GM19351 (cell line): ENCODE results near the gene MEAK7.

Source experiments
- ATAC-seq: cut with Tn5 transposase; IDR thresholded peaks from one replicate; pipeline ENCODE4 v1.9.1; 2021; ENCODE audit warnings: mild to moderate bottlenecking, moderate library complexity; ENCODE audit not compliant: unreplicated experiment

Gene MEAK7

GRCh38 chr16:84504420-84505248, at the start of gene MEAK7:
MEAK7 (minus strand) TSS chr16:84504659; CDS start chr16:84498086, 6,573 bp downstream.
- ATAC-seq: peak; percentile 96

GRCh38 chr16:84553873-84554399, 49.5 kb upstream of the MEAK7 start:
- no peak for ATAC-seq

GRCh38 chr16:84552135-84552534, 47.7 kb upstream of the MEAK7 start:
- ATAC-seq: no peak

- ATAC-seq: no peak
Measured at GRCh38 chr16:84550096-84550495, 45.6 kb upstream of the MEAK7 start.

GRCh38 chr16:84548971-84549844, 44.7 kb upstream of the MEAK7 start:
- no peak for ATAC-seq

GRCh38 chr16:84548508-84548907, 44.0 kb upstream of the MEAK7 start:
- ATAC-seq: no peak

- no peak for ATAC-seq
Measured at GRCh38 chr16:84547546-84548061, 43.1 kb upstream of the MEAK7 start.

GRCh38 chr16:84546669-84547545, 42.4 kb upstream of the MEAK7 start:
- ATAC-seq: no peak

GRCh38 chr16:84545114-84545737, 40.8 kb upstream of the MEAK7 start:
- ATAC-seq: no peak

- ATAC-seq: no peak
Measured at GRCh38 chr16:84544031-84544773, 39.7 kb upstream of the MEAK7 start.

GRCh38 chr16:84543253-84543652, 38.8 kb upstream of the MEAK7 start:
- ATAC-seq: no peak

GRCh38 chr16:84541999-84542817, 37.7 kb upstream of the MEAK7 start:
- no peak for ATAC-seq

- ATAC-seq: no peak
Measured at GRCh38 chr16:84540194-84540593, 35.7 kb upstream of the MEAK7 start.

GRCh38 chr16:84538222-84538840, 33.9 kb upstream of the MEAK7 start:
- no peak for ATAC-seq

- no peak for ATAC-seq
Measured at GRCh38 chr16:84537491-84538151, 33.2 kb upstream of the MEAK7 start.

GRCh38 chr16:84535851-84536250, 31.4 kb upstream of the MEAK7 start:
- no peak for ATAC-seq

- ATAC-seq: no peak
Measured at GRCh38 chr16:84535408-84535807, 30.9 kb upstream of the MEAK7 start.
